Astrocyte (in vitro differentiated cells and primary cell): ENCODE measurements around the gene SNX30. TPM values are rescaled to one million over a fixed set of nuclear protein-coding genes. Genes with fewer than 3 reads are reported as not detected.
A peak's percentile ranks its signal among the peaks of the same experiment; 100 is the strongest.

Experiments used
- DNase-seq: peaks from one replicate; pipeline ENCODE4 v3.0.0-alpha.2; 2010; ENCODE audit warnings: low read depth
- FAIRE-seq: peaks from 2 replicates; lab custom pipeline; 2011; peaks lifted over from hg19 to GRCh38; lab: Jason Lieb, UNC
- H2AFZ ChIP-seq: 2 replicates; pipeline ENCODE4 v1.6.0; 2012; ENCODE audit warnings: low read depth, low read length, inconsistent platforms
- H3K27ac ChIP-seq: 2 replicates; pipeline ENCODE4 v1.5.1; 2011; ENCODE audit warnings: low read depth, low read length, inconsistent platforms
- H3K27me3 ChIP-seq: 2 replicates; pipeline ENCODE4 v1.6.0; 2011; ENCODE audit warnings: low read length, inconsistent platforms; ENCODE audit not compliant: insufficient read depth
- H3K36me3 ChIP-seq: 2 replicates; pipeline ENCODE4 v1.5.1; 2011; ENCODE audit warnings: low read length, inconsistent platforms; ENCODE audit not compliant: insufficient read depth
- H3K4me1 ChIP-seq: 2 replicates; pipeline ENCODE4 v1.5.1; 2011; ENCODE audit warnings: low read length, inconsistent platforms; ENCODE audit not compliant: insufficient read depth
- H3K4me2 ChIP-seq: 2 replicates; pipeline ENCODE4 v1.6.0; 2012; ENCODE audit warnings: low read length, inconsistent platforms
- H3K4me3 ChIP-seq: 2 replicates; pipeline ENCODE4 v1.5.1; 2011; ENCODE audit warnings: low read depth, mild to moderate bottlenecking, low read length, inconsistent platforms; ENCODE audit not compliant: insufficient read depth
- H3K79me2 ChIP-seq: 2 replicates; pipeline ENCODE4 v1.6.0; 2012; ENCODE audit warnings: mild to moderate bottlenecking, low read length, inconsistent platforms; ENCODE audit not compliant: insufficient read depth
- H3K9ac ChIP-seq: 2 replicates; pipeline ENCODE4 v1.6.0; 2012; ENCODE audit warnings: mild to moderate bottlenecking, low read length, inconsistent platforms
- H3K9me3 ChIP-seq: 2 replicates; pipeline ENCODE4 v1.5.1; 2012; ENCODE audit warnings: low read depth, mild to moderate bottlenecking, low read length, inconsistent platforms; ENCODE audit not compliant: insufficient read depth
- H4K20me1 ChIP-seq: 2 replicates; pipeline ENCODE4 v1.6.0; 2012; ENCODE audit warnings: low read length, inconsistent platforms; ENCODE audit not compliant: insufficient read depth
- H3K27ac Mint-ChIP-seq: one replicate; pipeline ENCODE4 v1.8.0; 2021; ENCODE audit warnings: mild to moderate bottlenecking, mixed read lengths; ENCODE audit not compliant: unreplicated experiment
- H3K27me3 Mint-ChIP-seq: one replicate; pipeline ENCODE4 v1.8.0; 2021; ENCODE audit warnings: low read depth, mixed read lengths; ENCODE audit not compliant: unreplicated experiment
- H3K36me3 Mint-ChIP-seq: one replicate; pipeline ENCODE4 v1.8.0; 2021; ENCODE audit warnings: low read depth, mixed read lengths; ENCODE audit not compliant: unreplicated experiment
- H3K4me1 Mint-ChIP-seq: one replicate; pipeline ENCODE4 v1.8.0; 2021; ENCODE audit warnings: low read depth, mixed read lengths; ENCODE audit not compliant: unreplicated experiment
- H3K4me3 Mint-ChIP-seq: one replicate; pipeline ENCODE4 v1.8.0; 2021; ENCODE audit warnings: mild to moderate bottlenecking, moderate library complexity, mixed read lengths; ENCODE audit not compliant: unreplicated experiment
- H3K9me3 Mint-ChIP-seq: one replicate; pipeline ENCODE4 v1.8.0; 2021; ENCODE audit warnings: mild to moderate bottlenecking, mixed read lengths; ENCODE audit not compliant: unreplicated experiment
- CTCF ChIP-seq: IDR thresholded peaks from 2 replicates; pipeline ENCODE4 v1.5.1; 2011; ENCODE audit warnings: low read depth, mild to moderate bottlenecking, inconsistent platforms, low read length, moderate library complexity; ENCODE audit not compliant: insufficient read depth
- EZH2 ChIP-seq: IDR thresholded peaks from 2 replicates; pipeline ENCODE4 v1.6.1; 2012; ENCODE audit warnings: mild to moderate bottlenecking, low read length, inconsistent platforms; ENCODE audit not compliant: insufficient read depth
- total RNA-seq: library from RNA; stranded (reverse); gene quantifications from 2 replicates; pipeline ENCODE4 v1.2.1, GENCODE V29; 2021

The SNX30 gene
- total RNA-seq, 1 donor from 2014 or later: 12.8 TPM

- Histone ChIP-seq H3K4me2 (no peak overlapping the region), H3K4me3 (no peak overlapping the region)
- no peak for FAIRE-seq
These were observed 96.2 kb downstream of the SNX30 start for GRCh38 chr9:112846528-112847488.

DNA sequence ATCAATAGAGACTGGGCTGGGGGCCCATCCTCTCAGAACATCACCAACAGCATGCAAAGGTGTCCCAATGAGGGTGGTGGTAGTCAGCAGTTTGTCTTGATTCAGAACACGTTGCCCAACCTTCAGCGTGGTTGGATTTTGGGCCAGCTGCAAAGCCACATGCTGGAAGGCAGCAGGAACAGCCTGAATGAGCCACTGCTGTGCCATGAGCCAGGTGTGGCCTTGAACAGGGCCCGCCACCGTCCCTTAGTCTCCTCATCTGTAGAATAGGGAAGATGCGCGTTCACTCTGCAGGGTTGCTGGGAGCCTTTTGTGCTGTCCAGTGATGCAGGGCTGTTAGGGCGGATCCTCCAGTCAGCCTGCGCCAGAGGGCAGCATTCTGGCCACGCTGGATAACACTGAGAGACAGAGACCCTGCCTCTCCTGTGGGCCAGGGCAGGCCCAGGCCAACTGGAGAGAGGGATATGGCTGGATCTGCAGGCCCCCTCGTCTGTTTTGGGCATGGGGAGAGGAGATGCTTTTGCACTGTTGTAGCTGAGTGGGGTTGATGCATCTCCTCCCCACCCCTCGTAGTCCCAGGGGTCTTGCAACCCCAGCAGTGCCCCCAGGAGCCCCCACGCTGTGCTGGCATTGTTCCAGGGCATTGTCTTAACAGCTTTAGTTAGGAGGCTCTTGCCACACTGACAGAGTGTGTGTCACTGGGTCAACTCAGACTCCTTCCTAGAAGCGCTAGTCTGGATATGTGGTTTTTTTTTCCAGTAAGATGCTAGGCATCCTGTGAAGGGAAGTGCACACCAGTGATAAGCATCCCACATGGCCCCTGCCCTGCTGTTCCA, 98.0 kb downstream of the SNX30 start:
- H3K4me2 ChIP-seq: no peak overlapping the region
- H2AFZ ChIP-seq: no peak overlapping the region
- H3K27me3 ChIP-seq: no peaks in the 10 kb centered on the region
- DNase-seq (peak; percentile 15), FAIRE-seq (no peak)
- TF ChIP-seq CTCF: no peak
- no peak for TF ChIP-seq EZH2
- H3K4me3 Mint-ChIP-seq: no peak overlapping the region
- H3K4me1 ChIP-seq: peaks cover 4% of the 10 kb centered on the region
- H3K27ac ChIP-seq: no peak overlapping the region
- H3K27me3 Mint-ChIP-seq: no peaks in the 10 kb centered on the region
- no peaks in the 10 kb centered on the region for H3K79me2 ChIP-seq
- H3K27ac Mint-ChIP-seq: no peak overlapping the region
- H3K9me3 ChIP-seq: no peaks in the 10 kb centered on the region
- H3K9ac ChIP-seq: no peak overlapping the region
- peaks cover 11% of the 10 kb centered on the region for H4K20me1 ChIP-seq
- H3K4me3 ChIP-seq: no peak overlapping the region
- H3K36me3 Mint-ChIP-seq: peaks cover under 1% of the 10 kb centered on the region
- no peaks in the 10 kb centered on the region for H3K9me3 Mint-ChIP-seq
- H3K36me3 ChIP-seq: no peaks in the 10 kb centered on the region
- H3K4me1 Mint-ChIP-seq: peaks cover 2% of the 10 kb centered on the region

More at GRCh38 chr9:112846528-112847488, 96.2 kb downstream of the SNX30 start:
- Histone ChIP-seq H3K36me3 (no peaks in the 10 kb centered on the region), H4K20me1 (peaks cover 11% of the 10 kb centered on the region), H3K4me1 (peaks cover 4% of the 10 kb centered on the region), H3K9ac (no peak overlapping the region), H3K27ac (no peak overlapping the region), H3K79me2 (no peaks in the 10 kb centered on the region), H2AFZ (no peak overlapping the region), H3K9me3 (no peaks in the 10 kb centered on the region), H3K27me3 (no peaks in the 10 kb centered on the region)
- Mint-ChIP-seq H3K4me3 (no peak overlapping the region), H3K27ac (no peak overlapping the region), H3K4me1 (peaks cover 2% of the 10 kb centered on the region), H3K9me3 (no peaks in the 10 kb centered on the region), H3K27me3 (no peaks in the 10 kb centered on the region), H3K36me3 (no peaks in the 10 kb centered on the region)
- TF ChIP-seq EZH2 (no peak), CTCF (no peak)
- DNase-seq: peak; percentile 75
